Astrocyte (in vitro differentiated cells and primary cell): ENCODE measurements around the gene ENDOV. TPM values are rescaled to one million over a fixed set of nuclear protein-coding genes. Genes with fewer than 3 reads are reported as not detected.

Experiments used
- DNase-seq: peaks from one replicate; pipeline ENCODE4 v3.0.0-alpha.2; 2010; ENCODE audit warnings: low read depth
- FAIRE-seq: peaks from 2 replicates; lab custom pipeline; 2011; peaks lifted over from hg19 to GRCh38; lab: Jason Lieb, UNC
- H2AFZ ChIP-seq: 2 replicates; pipeline ENCODE4 v1.6.0; 2012; ENCODE audit warnings: low read depth, low read length, inconsistent platforms
- H3K27ac ChIP-seq: 2 replicates; pipeline ENCODE4 v1.5.1; 2011; ENCODE audit warnings: low read depth, low read length, inconsistent platforms
- H3K27me3 ChIP-seq: 2 replicates; pipeline ENCODE4 v1.6.0; 2011; ENCODE audit warnings: low read length, inconsistent platforms; ENCODE audit not compliant: insufficient read depth
- H3K36me3 ChIP-seq: 2 replicates; pipeline ENCODE4 v1.5.1; 2011; ENCODE audit warnings: low read length, inconsistent platforms; ENCODE audit not compliant: insufficient read depth
- H3K4me1 ChIP-seq: 2 replicates; pipeline ENCODE4 v1.5.1; 2011; ENCODE audit warnings: low read length, inconsistent platforms; ENCODE audit not compliant: insufficient read depth
- H3K4me2 ChIP-seq: 2 replicates; pipeline ENCODE4 v1.6.0; 2012; ENCODE audit warnings: low read length, inconsistent platforms
- H3K4me3 ChIP-seq: 2 replicates; pipeline ENCODE4 v1.5.1; 2011; ENCODE audit warnings: low read depth, mild to moderate bottlenecking, low read length, inconsistent platforms; ENCODE audit not compliant: insufficient read depth
- H3K79me2 ChIP-seq: 2 replicates; pipeline ENCODE4 v1.6.0; 2012; ENCODE audit warnings: mild to moderate bottlenecking, low read length, inconsistent platforms; ENCODE audit not compliant: insufficient read depth
- H3K9ac ChIP-seq: 2 replicates; pipeline ENCODE4 v1.6.0; 2012; ENCODE audit warnings: mild to moderate bottlenecking, low read length, inconsistent platforms
- H3K9me3 ChIP-seq: 2 replicates; pipeline ENCODE4 v1.5.1; 2012; ENCODE audit warnings: low read depth, mild to moderate bottlenecking, low read length, inconsistent platforms; ENCODE audit not compliant: insufficient read depth
- H4K20me1 ChIP-seq: 2 replicates; pipeline ENCODE4 v1.6.0; 2012; ENCODE audit warnings: low read length, inconsistent platforms; ENCODE audit not compliant: insufficient read depth
- H3K27ac Mint-ChIP-seq: one replicate; pipeline ENCODE4 v1.8.0; 2021; ENCODE audit warnings: mild to moderate bottlenecking, mixed read lengths; ENCODE audit not compliant: unreplicated experiment
- H3K27me3 Mint-ChIP-seq: one replicate; pipeline ENCODE4 v1.8.0; 2021; ENCODE audit warnings: low read depth, mixed read lengths; ENCODE audit not compliant: unreplicated experiment
- H3K36me3 Mint-ChIP-seq: one replicate; pipeline ENCODE4 v1.8.0; 2021; ENCODE audit warnings: low read depth, mixed read lengths; ENCODE audit not compliant: unreplicated experiment
- H3K4me1 Mint-ChIP-seq: one replicate; pipeline ENCODE4 v1.8.0; 2021; ENCODE audit warnings: low read depth, mixed read lengths; ENCODE audit not compliant: unreplicated experiment
- H3K4me3 Mint-ChIP-seq: one replicate; pipeline ENCODE4 v1.8.0; 2021; ENCODE audit warnings: mild to moderate bottlenecking, moderate library complexity, mixed read lengths; ENCODE audit not compliant: unreplicated experiment
- H3K9me3 Mint-ChIP-seq: one replicate; pipeline ENCODE4 v1.8.0; 2021; ENCODE audit warnings: mild to moderate bottlenecking, mixed read lengths; ENCODE audit not compliant: unreplicated experiment
- EZH2 ChIP-seq: IDR thresholded peaks from 2 replicates; pipeline ENCODE4 v1.6.1; 2012; ENCODE audit warnings: mild to moderate bottlenecking, low read length, inconsistent platforms; ENCODE audit not compliant: insufficient read depth
- total RNA-seq: library from RNA; stranded (reverse); gene quantifications from 2 replicates; pipeline ENCODE4 v1.2.1, GENCODE V29; 2021
- TF ChIP-seq, protein P1 (sequence below): IDR thresholded peaks from 2 replicates; pipeline ENCODE4 v1.5.1; 2011; ENCODE audit warnings: low read depth, mild to moderate bottlenecking, inconsistent platforms, low read length, moderate library complexity; ENCODE audit not compliant: insufficient read depth

ENDOV gene
- total RNA-seq, 1 donor from 2014 or later: 20.7 TPM

DNA sequence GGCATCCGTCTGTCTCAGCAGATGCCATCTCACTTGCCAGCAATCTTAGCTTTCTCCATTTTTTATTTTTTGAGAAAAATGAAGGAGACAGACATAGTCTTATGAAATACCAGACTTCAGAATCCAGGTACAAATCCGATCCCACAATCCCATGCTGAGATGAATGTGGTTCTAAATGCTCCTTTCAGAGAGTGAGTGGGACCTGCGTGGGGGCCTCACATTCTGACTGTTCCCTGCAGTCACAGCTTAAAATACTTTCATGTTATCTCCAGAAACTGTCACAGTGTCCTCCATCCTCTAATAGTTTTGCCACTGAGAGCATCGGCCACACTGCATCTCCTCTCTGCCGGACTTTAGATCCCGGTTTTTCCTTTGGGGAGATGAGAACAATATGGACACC is 34.9 kb upstream of the ENDOV start:
- no peaks in the 10 kb centered on the region for H3K27me3 ChIP-seq
- H3K4me2 ChIP-seq: no peak overlapping the region
- H3K4me3 ChIP-seq: no peak overlapping the region
- no peaks in the 10 kb centered on the region for H4K20me1 ChIP-seq
- TF ChIP-seq EZH2: no peak
- TF ChIP-seq, protein P1, sequence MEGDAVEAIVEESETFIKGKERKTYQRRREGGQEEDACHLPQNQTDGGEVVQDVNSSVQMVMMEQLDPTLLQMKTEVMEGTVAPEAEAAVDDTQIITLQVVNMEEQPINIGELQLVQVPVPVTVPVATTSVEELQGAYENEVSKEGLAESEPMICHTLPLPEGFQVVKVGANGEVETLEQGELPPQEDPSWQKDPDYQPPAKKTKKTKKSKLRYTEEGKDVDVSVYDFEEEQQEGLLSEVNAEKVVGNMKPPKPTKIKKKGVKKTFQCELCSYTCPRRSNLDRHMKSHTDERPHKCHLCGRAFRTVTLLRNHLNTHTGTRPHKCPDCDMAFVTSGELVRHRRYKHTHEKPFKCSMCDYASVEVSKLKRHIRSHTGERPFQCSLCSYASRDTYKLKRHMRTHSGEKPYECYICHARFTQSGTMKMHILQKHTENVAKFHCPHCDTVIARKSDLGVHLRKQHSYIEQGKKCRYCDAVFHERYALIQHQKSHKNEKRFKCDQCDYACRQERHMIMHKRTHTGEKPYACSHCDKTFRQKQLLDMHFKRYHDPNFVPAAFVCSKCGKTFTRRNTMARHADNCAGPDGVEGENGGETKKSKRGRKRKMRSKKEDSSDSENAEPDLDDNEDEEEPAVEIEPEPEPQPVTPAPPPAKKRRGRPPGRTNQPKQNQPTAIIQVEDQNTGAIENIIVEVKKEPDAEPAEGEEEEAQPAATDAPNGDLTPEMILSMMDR: no peak
- peaks cover 23% of the 10 kb centered on the region for H3K36me3 ChIP-seq
- no peaks in the 10 kb centered on the region for H3K79me2 ChIP-seq
- H2AFZ ChIP-seq: no peak overlapping the region
- Mint-ChIP-seq H3K27me3 (no peaks in the 10 kb centered on the region), H3K27ac (no peak overlapping the region), H3K4me1 (no peaks in the 10 kb centered on the region), H3K4me3 (no peak overlapping the region), H3K9me3 (no peaks in the 10 kb centered on the region), H3K36me3 (peaks cover 35% of the 10 kb centered on the region)
- H3K9ac ChIP-seq: no peak overlapping the region
- H3K27ac ChIP-seq: no peak overlapping the region
- H3K9me3 ChIP-seq: no peaks in the 10 kb centered on the region
- DNase-seq (no peak), FAIRE-seq (no peak)
- H3K4me1 ChIP-seq: no peaks in the 10 kb centered on the region

DNA sequence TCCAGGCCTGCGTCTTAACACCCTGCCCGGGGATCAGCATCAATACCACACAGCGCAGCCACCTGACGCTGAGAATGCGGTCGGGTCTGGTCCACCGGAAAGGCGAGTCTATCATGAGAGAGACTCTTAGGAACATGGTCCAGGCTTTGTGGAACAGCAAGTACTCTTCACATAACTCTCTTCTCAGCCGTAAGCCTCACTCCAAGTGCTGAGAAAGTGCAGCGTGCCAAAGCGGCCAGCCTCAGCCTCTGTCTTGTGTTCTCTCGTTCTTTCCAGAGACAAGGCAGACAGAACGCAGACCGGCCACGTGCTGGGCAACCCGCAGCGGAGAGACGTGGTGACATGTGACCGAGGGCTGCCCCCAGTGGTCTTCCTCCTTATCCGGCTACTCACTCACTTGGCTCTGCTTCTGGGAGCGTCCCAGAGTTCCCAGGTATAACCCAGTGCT is 34.4 kb upstream of the ENDOV start:
- Histone ChIP-seq H3K27ac (no peak overlapping the region), H2AFZ (no peak overlapping the region), H3K9ac (no peak overlapping the region), H3K4me1 (no peaks in the 10 kb centered on the region), H3K36me3 (peaks cover 25% of the 10 kb centered on the region), H3K79me2 (no peaks in the 10 kb centered on the region), H3K27me3 (no peaks in the 10 kb centered on the region), H3K9me3 (no peaks in the 10 kb centered on the region), H4K20me1 (no peaks in the 10 kb centered on the region), H3K4me3 (no peak overlapping the region), H3K4me2 (no peak overlapping the region)
- Mint-ChIP-seq H3K4me3 (no peak overlapping the region), H3K36me3 (peaks cover 39% of the 10 kb centered on the region), H3K4me1 (no peaks in the 10 kb centered on the region), H3K27ac (no peak overlapping the region), H3K27me3 (no peaks in the 10 kb centered on the region), H3K9me3 (no peaks in the 10 kb centered on the region)
- DNase-seq (no peak), FAIRE-seq (no peak)
- TF ChIP-seq, protein P1: no peak
- TF ChIP-seq EZH2: no peak

DNA sequence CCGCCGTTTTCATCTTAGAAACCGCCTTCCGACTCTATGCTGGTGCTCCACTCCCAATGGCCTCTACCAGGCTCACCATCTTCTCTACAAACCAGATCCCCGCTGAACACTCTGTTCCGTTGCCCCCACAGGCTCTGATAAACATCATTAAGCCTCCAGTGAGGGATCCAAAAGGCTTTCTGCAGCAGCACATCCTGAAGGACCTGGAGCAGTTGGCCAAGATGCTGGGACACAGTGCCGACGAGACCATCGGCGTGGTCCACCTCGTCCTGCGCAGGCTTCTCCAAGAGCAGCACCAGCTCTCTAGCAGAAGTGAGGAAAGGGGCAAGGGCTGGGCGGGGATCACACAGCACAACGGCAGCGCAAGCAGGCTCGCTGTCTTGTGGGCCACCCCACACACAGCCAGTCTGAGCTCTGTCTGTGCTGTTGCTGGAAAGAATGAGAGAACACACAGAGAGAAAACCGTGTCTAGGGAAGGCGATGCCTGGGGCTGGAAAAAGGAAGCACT is 33.5 kb upstream of the ENDOV start:
- Mint-ChIP-seq H3K9me3 (no peaks in the 10 kb centered on the region), H3K4me3 (no peak overlapping the region), H3K27ac (peak overlapping the region; percentile 64), H3K27me3 (no peaks in the 10 kb centered on the region), H3K36me3 (peaks cover 41% of the 10 kb centered on the region), H3K4me1 (no peaks in the 10 kb centered on the region)
- no peak overlapping the region for H3K4me2 ChIP-seq
- peaks cover 22% of the 10 kb centered on the region for H3K36me3 ChIP-seq
- no peak overlapping the region for H3K4me3 ChIP-seq
- H3K9me3 ChIP-seq: no peaks in the 10 kb centered on the region
- TF ChIP-seq EZH2: no peak
- no peak overlapping the region for H3K9ac ChIP-seq
- H4K20me1 ChIP-seq: no peaks in the 10 kb centered on the region
- H2AFZ ChIP-seq: no peak overlapping the region
- H3K27me3 ChIP-seq: no peaks in the 10 kb centered on the region
- FAIRE-seq: no peak
- DNase-seq: no peak
- no peak overlapping the region for H3K27ac ChIP-seq
- H3K4me1 ChIP-seq: no peaks in the 10 kb centered on the region
- no peaks in the 10 kb centered on the region for H3K79me2 ChIP-seq
